ENCODE data around the gene CLEC10A.
A peak's percentile ranks its signal among the peaks of the same experiment; 100 is the strongest.
"Not testable (repeated sequence)": the region's sequence is repeated elsewhere in the genome, so short reads cannot be mapped to it uniquely, and the experiment has no call there.

CLEC10A gene

DNA sequence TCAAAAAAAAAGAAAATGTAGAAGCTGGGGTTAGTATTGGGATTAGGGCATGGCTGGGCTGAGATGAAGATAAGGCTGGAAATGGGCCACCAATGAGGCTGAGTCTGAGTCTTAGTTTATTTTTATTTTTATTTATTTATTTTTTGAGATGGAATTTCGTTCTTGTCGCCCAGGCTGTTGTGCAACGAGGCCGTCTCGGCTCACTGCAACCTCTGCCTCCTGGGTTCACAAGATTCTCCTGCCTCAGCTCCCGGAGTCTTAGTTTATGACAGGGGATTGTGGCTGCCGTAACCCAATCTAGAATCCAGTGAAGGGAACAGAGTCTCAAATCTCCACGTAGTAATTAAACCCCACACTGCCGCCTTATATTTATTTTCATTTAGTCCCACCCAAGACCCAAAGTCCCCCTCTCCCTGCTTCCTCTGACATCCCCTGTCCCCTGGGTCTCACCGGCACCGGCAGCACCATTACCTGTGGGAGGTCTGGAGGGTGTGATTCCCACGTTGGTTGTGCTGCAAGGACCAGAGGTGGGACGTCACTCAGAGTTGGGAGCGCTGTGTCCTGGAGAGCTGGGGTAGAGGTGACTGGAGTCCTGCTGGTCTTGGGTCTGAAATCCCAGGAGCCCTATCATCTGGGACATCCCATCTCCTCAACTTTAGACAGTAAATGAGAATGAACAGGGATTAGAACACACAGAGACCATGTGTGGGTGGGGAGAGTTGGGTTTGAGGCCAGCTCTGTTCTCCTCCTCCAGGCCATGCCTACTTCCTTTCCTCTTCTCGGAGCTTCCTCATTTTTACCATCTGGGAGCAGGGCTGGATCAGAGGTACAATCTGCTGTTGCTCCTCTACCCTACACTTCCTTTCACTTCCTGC is at the start of gene CLEC10A:
Gene CLEC10A, minus strand, starts transcription at position 671 of the 875 bp plus-strand sequence. CDS start 1,439 bp downstream, outside the sequence.
- no peak for DNase-seq

DNA sequence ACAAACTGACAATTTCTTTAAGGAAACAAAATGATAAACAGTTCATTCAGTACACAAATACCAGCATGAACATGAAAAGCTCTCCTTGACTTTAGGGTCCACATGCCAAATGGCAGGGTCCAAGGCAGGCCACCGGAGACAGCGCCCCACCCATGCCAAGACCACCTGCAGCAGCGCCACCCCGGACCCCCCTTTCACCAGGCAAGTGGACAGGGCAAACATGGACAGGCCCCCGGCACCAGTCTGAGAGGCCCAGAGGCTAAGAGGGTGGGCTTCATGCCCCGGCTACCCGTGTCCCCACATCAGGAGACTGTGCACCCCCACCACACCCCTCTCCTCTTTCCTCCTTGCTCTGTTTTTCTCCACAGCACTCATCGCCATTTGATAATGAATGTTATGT is 49.3 kb upstream of the CLEC10A start:
- no peak for DNase-seq

- DNase-seq = no peak
Observed at GRCh38 chr17:7128160-7128559, 48.1 kb upstream of the CLEC10A start.

GRCh38 chr17:7127501-7127900 is 47.5 kb upstream of the CLEC10A start:
- DNase-seq = not testable (repeated sequence)

DNA sequence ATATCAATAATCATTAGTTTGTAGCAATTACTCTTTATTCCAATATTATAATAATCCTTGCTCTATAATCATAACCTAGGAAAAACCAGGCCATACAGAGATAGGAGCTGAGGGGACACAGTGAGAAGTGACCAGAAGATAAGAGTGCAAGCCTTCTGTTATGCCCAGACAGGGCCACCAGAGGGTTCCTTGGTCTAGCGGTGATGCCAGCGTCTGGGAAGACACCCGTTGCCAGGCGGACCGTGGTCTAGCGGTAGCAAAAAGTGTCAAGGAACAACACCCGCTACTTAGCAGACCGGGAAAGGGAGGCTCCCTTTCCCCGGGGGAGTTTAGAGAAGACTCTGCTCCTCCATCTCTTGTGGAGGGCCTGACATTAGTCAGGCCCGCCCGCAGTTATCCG is 46.3 kb upstream of the CLEC10A start:
- not testable (repeated sequence) for DNase-seq

DNA sequence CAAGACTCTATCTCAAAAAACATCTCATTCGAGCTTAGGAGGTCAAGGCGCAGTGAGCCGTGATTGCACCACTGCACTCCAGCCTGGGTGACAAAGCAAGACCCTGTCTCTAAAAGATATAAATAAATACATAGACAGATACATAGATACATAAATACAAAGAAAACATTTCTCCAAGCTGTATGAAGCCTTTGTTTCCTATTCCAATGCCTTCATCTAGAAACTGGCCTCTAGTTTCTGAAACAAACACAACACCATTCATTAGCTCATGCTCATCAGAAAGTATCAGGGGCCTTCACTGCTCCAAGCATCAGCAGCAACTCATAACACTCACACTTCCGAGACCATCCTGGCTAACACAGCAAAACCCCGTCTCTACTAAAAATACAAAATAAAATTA is 44.9 kb upstream of the CLEC10A start:
- DNase-seq = no peak

GRCh38 chr17:7123844-7124243 is 43.8 kb upstream of the CLEC10A start:
- no peak for DNase-seq

DNA sequence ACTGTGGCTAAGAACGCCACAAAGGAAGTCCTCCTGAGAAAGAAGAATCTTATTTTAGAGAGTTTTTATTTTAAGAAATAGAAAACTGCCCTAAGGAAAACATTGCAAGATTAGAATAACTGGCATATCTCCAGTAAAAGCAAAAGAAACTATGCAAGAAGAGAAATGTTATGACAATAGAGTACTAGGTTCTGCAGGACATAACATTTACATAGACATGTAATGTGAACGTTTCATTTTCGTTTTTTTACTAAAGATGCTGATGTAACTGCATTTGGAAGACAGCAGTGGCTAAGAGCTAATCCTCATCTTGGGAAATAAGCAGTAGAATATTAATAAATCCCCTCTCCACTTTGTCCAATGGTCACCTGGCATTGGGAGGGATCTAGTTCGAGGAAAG is 42.3 kb upstream of the CLEC10A start:
- no peak for DNase-seq

- peak; percentile 26 to 31 for DNase-seq
Observed at GRCh38 chr17:7120635-7121034, 40.6 kb upstream of the CLEC10A start.

- no peak for DNase-seq
Observed at GRCh38 chr17:7120123-7120522, 40.1 kb upstream of the CLEC10A start.

- DNase-seq = no peak
Observed at GRCh38 chr17:7119314-7119713, 39.3 kb upstream of the CLEC10A start.

- no peak for DNase-seq
Observed at GRCh38 chr17:7114875-7115614, 35.0 kb upstream of the CLEC10A start.

GRCh38 chr17:7114241-7114874 is 34.3 kb upstream of the CLEC10A start, which contains the start of gene ASGR2:
Gene ASGR2 (minus strand): TSS chr17:7114822. CDS start chr17:7114240, 582 bp downstream.
- no peak for DNase-seq

DNA sequence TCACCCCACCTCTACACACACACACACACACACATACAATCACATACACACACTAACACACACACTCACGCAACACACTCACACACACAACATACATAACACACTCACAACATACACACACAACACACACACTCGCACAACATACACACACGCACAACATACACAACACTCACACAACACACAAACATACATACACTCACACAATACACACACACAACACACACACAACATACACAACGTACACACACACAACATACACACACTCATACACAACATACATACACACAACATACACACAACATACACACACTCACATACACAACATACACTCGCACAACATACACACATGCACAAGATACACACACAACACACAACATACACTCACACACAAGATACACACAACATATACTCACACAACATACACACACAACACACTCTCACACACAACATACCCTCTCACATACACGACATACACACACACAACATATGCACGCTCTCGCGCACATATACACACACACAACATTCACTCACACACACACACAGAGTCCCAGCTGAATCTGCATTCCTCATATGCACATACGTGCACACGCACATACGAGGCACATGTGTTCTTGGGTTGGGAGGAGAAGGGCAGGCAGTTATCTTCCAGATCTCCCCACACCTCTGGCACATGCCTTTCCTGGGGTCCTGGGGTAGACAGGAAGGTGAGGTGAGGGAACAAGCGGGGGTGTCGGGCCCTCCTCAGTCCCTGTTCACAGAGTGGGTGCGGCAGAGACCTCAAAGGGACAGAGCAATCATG is 33.4 kb upstream of the CLEC10A start:
- DNase-seq = no peak

DNA sequence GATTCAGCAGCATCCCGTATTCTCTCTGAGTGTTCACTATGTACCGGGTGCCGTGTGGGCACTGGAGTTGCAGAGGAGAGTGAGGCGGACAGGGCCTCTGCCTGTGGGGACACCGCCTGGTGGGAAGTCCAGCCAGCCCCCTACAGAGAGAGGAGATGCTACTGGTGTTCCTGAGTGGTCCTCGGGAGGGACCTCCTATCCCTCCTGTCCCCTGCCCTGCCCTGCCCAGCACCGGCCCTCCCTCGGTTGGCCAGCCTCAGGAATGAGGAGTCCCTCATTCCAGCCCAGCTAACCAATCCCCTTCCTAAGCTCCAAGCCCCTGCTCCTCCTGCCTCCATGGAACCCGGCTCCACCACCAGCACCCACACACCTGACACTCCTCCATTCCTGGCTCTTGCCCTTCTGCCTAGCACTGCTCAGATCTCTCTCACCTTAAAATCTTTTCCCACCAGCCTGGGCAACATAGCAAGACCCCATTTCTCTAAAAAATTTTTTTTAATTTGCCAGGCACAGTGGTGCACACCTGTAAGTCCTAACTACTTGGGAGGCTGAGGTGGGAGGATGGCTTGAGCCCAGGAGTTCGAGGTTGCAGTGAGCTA is 32.6 kb upstream of the CLEC10A start:
- no peak for DNase-seq

DNA sequence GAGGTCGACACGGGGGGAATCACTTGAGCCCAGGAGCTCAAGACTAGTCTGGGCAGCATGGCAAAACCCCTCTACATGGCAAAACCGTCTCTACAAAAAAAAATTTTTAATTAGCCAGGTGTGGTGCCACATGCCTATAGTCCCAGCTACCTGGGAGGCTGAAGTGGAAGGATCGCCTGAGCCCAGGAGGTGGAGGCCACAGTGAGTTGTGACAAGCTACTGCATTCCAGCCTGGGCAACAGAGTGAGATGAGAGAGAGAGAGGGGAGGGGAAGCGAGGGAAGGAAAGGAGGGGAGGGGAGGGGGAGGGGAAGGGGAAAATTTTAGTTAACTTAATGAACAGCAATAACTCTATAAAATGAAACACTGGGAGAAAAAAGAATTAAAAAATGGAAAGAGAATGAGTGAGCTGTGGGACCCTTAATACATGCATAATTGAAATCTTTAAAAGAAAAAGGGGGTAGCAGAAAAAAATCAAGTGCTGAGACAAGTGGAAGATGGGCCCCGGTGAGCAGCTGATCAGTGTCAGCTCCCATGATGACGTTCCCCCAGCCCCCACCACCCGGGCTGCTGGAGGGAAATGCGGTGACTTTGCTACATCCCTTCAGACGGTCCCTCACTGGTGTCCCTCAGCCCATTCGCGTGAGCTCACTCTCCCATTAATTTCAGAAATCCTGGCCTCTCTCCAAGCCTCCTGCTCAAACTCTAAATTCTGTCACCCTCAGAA is 31.9 kb upstream of the CLEC10A start:
- DNase-seq = no peak

DNA sequence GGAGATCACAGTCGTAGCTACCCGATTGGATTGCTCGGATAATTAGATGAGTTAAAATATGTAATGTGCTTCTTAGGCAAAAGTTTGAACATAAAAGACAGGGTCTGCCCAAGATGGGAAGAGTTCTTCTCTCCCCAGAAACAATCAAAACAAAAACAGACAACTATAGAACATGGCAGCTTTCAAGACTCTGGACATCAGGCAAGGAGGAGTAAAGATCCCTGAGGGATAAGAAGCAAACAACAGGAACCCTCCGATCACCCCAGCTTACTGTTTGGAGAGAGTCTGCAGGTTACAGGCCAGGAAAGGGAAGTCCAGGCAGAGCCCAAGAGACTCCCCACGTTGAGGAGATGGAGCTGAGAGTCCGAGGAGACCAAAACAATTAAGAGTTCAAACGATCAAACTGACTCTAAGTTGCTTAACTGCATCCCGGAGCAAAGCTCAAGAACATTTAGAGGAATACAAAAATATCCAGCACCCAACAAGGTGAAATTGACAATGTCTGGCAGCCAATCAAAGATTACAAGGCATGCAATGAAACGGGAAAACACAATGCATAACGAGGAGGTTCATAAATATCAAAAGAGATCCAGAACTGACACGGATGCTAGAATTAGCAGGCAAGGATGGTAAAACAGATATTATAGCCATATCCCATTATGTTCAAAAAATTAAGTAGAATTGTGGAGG is 30.7 kb upstream of the CLEC10A start:
- DNase-seq = no peak

GRCh38 chr17:7109461-7110322 is 29.6 kb upstream of the CLEC10A start:
- DNase-seq = no peak

- DNase-seq = no peak
Observed at GRCh38 chr17:7108981-7109380, 28.9 kb upstream of the CLEC10A start.

GRCh38 chr17:7108560-7108925 is 28.5 kb upstream of the CLEC10A start:
- no peak for DNase-seq

Measured in AML-193 (cell line).